ENCODE results near the gene EXOC6B.

- TF ChIP-seq MAX (IDR thresholded peaks at IDR 0.05; ENCODE audit: low read depth, low read length) (no peak), CTCF (IDR thresholded peaks at IDR 0.05 in 2 of 3, conservative IDR thresholded peaks at IDR 0.05 in 1 of 3; ENCODE audit: control insufficient read depth in 2 of 3, extremely low read depth in 1 of 3, insufficient read depth in 1 of 3, low read depth in 3 of 3, low read length in 3 of 3) (no peak), CBX5 (IDR thresholded peaks at IDR 0.05; ENCODE audit: low read depth) (no peak), CREB1 (IDR thresholded peaks at IDR 0.05; ENCODE audit: low read depth) (no peak), ZNF384 (IDR thresholded peaks at IDR 0.05; ENCODE audit: borderline replicate concordance, low read depth, low read length) (no peak)
Measured at GRCh38 chr2:72292433-72292832, 533.4 kb downstream of the EXOC6B start.

Data from GM12878 (cell line).